Endothelial cell of umbilical vein (primary cell): Measurements from ENCODE around the gene UBXN1. TPM values are rescaled to one million over a fixed set of nuclear protein-coding genes. Genes with fewer than 3 reads are reported as not detected.

Experiments
- BruUV-seq: library from RNA; stranded (reverse); fragments of 400-500 nt; replicated peaks from 2 replicates; lab custom pipeline; 2021; lab: Mats Ljungman, UMichigan
- CTCF ChIA-PET: fragments of 300-600, 350-600 bp; sonication (Branson Sonifier 250); formaldehyde crosslinking; loops from one replicate; lab custom pipeline; 2021; ENCODE audit warnings: antibody characterized with exemption, inconsistent platforms; lab: Charles Lee
- POLR2A ChIA-PET: fragments of 300-600, 350-600 bp; sonication (Branson Sonifier 250); formaldehyde crosslinking; loops from one replicate; lab custom pipeline; 2021; ENCODE audit warnings: antibody characterized with exemption, inconsistent platforms; lab: Charles Lee
- DNase-seq: peaks from one replicate; pipeline ENCODE4 v3.0.0-alpha.2; 2011; ENCODE audit warnings: low read depth, low spot score
- FAIRE-seq: peaks from 2 replicates; lab custom pipeline; 2011; peaks lifted over from hg19 to GRCh38; lab: Jason Lieb, UNC
- H2AFZ ChIP-seq: 2 replicates; pipeline ENCODE4 v1.6.0; 2012; ENCODE audit warnings: low read depth, low read length, control low read depth, inconsistent platforms
- H3K27ac ChIP-seq: 2 replicates; pipeline ENCODE4 v1.5.1; 2011; ENCODE audit warnings: low read depth, mild to moderate bottlenecking, control low read depth, low read length, moderate library complexity; ENCODE audit not compliant: insufficient read depth
- H3K27me3 ChIP-seq, 2 experiments: 2 replicates each; pipeline versions ENCODE4 v1.6.0 to v1.6.1; 2011; ENCODE audit warnings: low read length in 2 of 2, mixed read lengths in 1 of 2; ENCODE audit not compliant: control insufficient read depth in 2 of 2, insufficient read depth in 2 of 2
- H3K36me3 ChIP-seq, 2 experiments: 2 replicates in 1 of 2; 3 replicates in 1 of 2; pipeline ENCODE4 v1.5.1; 2011; ENCODE audit warnings: low read length in 2 of 2, mild to moderate bottlenecking in 1 of 2, moderate library complexity in 1 of 2; ENCODE audit not compliant: control insufficient read depth in 2 of 2, insufficient read depth in 2 of 2; ENCODE audit errors: extremely low read depth in 1 of 2
- H3K4me1 ChIP-seq: 3 replicates; pipeline ENCODE4 v1.5.1; 2011; ENCODE audit warnings: mild to moderate bottlenecking, low read length; ENCODE audit not compliant: control insufficient read depth, insufficient read depth; ENCODE audit errors: extremely low read depth
- H3K4me2 ChIP-seq: 2 replicates; pipeline ENCODE4 v1.6.1; 2011; ENCODE audit warnings: low read length, control low read depth, mixed read lengths; ENCODE audit not compliant: insufficient read depth
- H3K4me3 ChIP-seq, 3 experiments: fragments of 200-600 bp in 1 of 3; sonication (generic), shearing (Covaris generic) in 1 of 3; replicated peaks in 1 of 3; 2 replicates each; pipeline ENCODE4 v1.5.1; 2011 to 2016; ENCODE audit warnings: control low read depth in 3 of 3, low read length in 3 of 3, mild to moderate bottlenecking in 2 of 3, inconsistent platforms in 1 of 3, low read depth in 1 of 3, moderate library complexity in 1 of 3; ENCODE audit not compliant: insufficient read depth in 1 of 3
- H3K79me2 ChIP-seq: 2 replicates; pipeline ENCODE4 v1.6.0; 2012; ENCODE audit warnings: low read length, inconsistent platforms; ENCODE audit not compliant: control insufficient read depth, insufficient read depth
- H3K9ac ChIP-seq: replicated peaks from 2 replicates; pipeline ENCODE3; 2011; ENCODE audit warnings: low read length, control low read depth; ENCODE audit not compliant: insufficient read depth; ENCODE audit errors: extremely low read depth
- H3K9me1 ChIP-seq: replicated peaks from 3 replicates; pipeline ENCODE4 v1.6.0; 2011; ENCODE audit warnings: mild to moderate bottlenecking, low read length; ENCODE audit not compliant: control insufficient read depth, insufficient read depth; ENCODE audit errors: extremely low read depth
- H3K9me3 ChIP-seq: replicated peaks from 2 replicates; pipeline ENCODE4 v1.5.1; 2012; ENCODE audit warnings: low read length, inconsistent platforms; ENCODE audit not compliant: control insufficient read depth, insufficient read depth
- H4K20me1 ChIP-seq: replicated peaks from 2 replicates; pipeline ENCODE3; 2011; ENCODE audit warnings: mild to moderate bottlenecking, low read length; ENCODE audit not compliant: control insufficient read depth, insufficient read depth; ENCODE audit errors: extremely low read depth
- CTCF ChIP-seq, 2 donors: IDR thresholded peaks; 1 replicate in 1 of 2; 2 replicates in 1 of 2; pipeline ENCODE4 v1.5.1; 2011; ENCODE audit warnings: low read length in 2 of 2, mild to moderate bottlenecking in 2 of 2, moderate library complexity in 2 of 2, control low read depth in 1 of 2, inconsistent platforms in 1 of 2, low read depth in 1 of 2; ENCODE audit not compliant: insufficient read depth in 1 of 2; ENCODE audit errors: extremely low read depth in 1 of 2
- EZH2 ChIP-seq: IDR thresholded peaks from 2 replicates; pipeline ENCODE4 v1.6.1; 2012; ENCODE audit warnings: borderline replicate concordance, low read depth, mild to moderate bottlenecking, moderate library complexity, low read length, inconsistent platforms; ENCODE audit not compliant: severe bottlenecking
- FOS ChIP-seq: IDR thresholded peaks from 2 replicates; pipeline ENCODE4 v1.6.1; 2011; ENCODE audit warnings: mild to moderate bottlenecking, low read length, moderate library complexity, borderline replicate concordance; ENCODE audit not compliant: insufficient read depth
- GATA2 ChIP-seq: IDR thresholded peaks from 2 replicates; pipeline ENCODE4 v1.7.0; 2011; ENCODE audit warnings: low read depth, mild to moderate bottlenecking, moderate library complexity, mixed read lengths, low read length; ENCODE audit not compliant: insufficient read length, insufficient read depth
- JUN ChIP-seq: IDR thresholded peaks from 2 replicates; pipeline ENCODE4 v1.6.1; 2011; ENCODE audit warnings: borderline replicate concordance, low read depth; ENCODE audit not compliant: insufficient read length, insufficient read depth
- MAX ChIP-seq: IDR thresholded peaks from 2 replicates; pipeline ENCODE4 v1.6.1; 2011; ENCODE audit not compliant: insufficient read depth, insufficient read length
- MYC ChIP-seq: IDR thresholded peaks from one replicate; pipeline ENCODE4 v1.6.1; 2011; ENCODE audit warnings: mild to moderate bottlenecking, low read depth, low read length
- POLR2A ChIP-seq: IDR thresholded peaks from 2 replicates; pipeline ENCODE4 v1.6.1; 2012; ENCODE audit warnings: low read depth, mild to moderate bottlenecking, control low read depth, low read length
- POLR2AphosphoS5 ChIP-seq: IDR thresholded peaks from 2 replicates; pipeline ENCODE4 v1.6.1; 2012; ENCODE audit warnings: low read depth, mild to moderate bottlenecking, control low read depth, low read length, moderate library complexity; ENCODE audit not compliant: insufficient read depth
- dilution Hi-C: fragments of 300-500 bp; cut with MboI; formaldehyde crosslinking; loops from one replicate; pipeline ENCODE4 v1.15.0; 2019; ENCODE audit warnings: low sequenced_read_pairs; ENCODE audit not compliant: extremely low pct_ligation_motif_present
- intact Hi-C: fragments of 100-400 bp; cut with micrococcal nuclease; formaldehyde crosslinking; loops from one replicate; pipeline ENCODE4 v1.10.0; 2022
- polyA plus RNA-seq, 4 experiments: library from polyadenylated mRNA; depleted of rRNA in 3 of 4; stranded (reverse) in 3 of 4; unstranded in 1 of 4; fragments of >200 nt; gene quantifications; 2 replicates each; pipeline versions ENCODE4 v1.2.1 to v1.2.3, GENCODE V29; 2011 to 2012; ENCODE audit warnings: missing spikeins in 1 of 4
- total RNA-seq: library from RNA; stranded (reverse); gene quantifications from 2 replicates; pipeline ENCODE4 v1.2.3, GENCODE V29; 2021

The UBXN1 gene
- total and polyA plus RNA-seq, 2 donors (not counting 3 experiments of a cell fraction or from before 2014, with no cell fraction given) = 113 to 114 TPM

GRCh38 chr11:62713343-62713742 is 34.5 kb upstream of the UBXN1 start:
- BruUV-seq = no TSS peak
- CTCF ChIA-PET = interaction anchor here (0.7 to 1.2 kb wide), 2 partner anchors 11 to 289 kb away, joined by 3 read pairs; no protein-coding TSS in a partner anchor
- FAIRE-seq (no peak), DNase-seq (no peak)
- no peak for TF ChIP-seq JUN
- TF ChIP-seq POLR2A = no peak
- TF ChIP-seq CTCF (IDR thresholded peaks at IDR 0.05; ENCODE audit: extremely low read depth in 1 of 2, insufficient read depth in 1 of 2, low read depth in 1 of 2, low read length in 2 of 2) = no peak
- TF ChIP-seq FOS = no peak
- no peak for TF ChIP-seq MYC
- no peak for TF ChIP-seq POLR2AphosphoS5
- no peak for TF ChIP-seq GATA2
- TF ChIP-seq EZH2 = no peak
- no peak for TF ChIP-seq MAX
- Histone ChIP-seq H3K4me2 (no peak overlapping the region), H3K36me3 (peaks cover 31 to 39% of the 10 kb centered on the region in 2 experiments), H2AFZ (no peak overlapping the region), H3K27ac (no peak overlapping the region), H3K27me3 (no peaks in the 10 kb centered on the region), H3K9me1 (no peaks in the 10 kb centered on the region), H3K4me3 (no peak overlapping the region), H4K20me1 (no peaks in the 10 kb centered on the region), H3K9ac (no peak overlapping the region), H3K9me3 (no peaks in the 10 kb centered on the region), H3K79me2 (peaks cover 20% of the 10 kb centered on the region), H3K4me1 (peaks cover 12% of the 10 kb centered on the region)
- dilution Hi-C loops (no loop called here), intact Hi-C loops (no loop called here)
- POLR2A ChIA-PET = no interaction called here
